Fibroblast of lung (primary cell): Measurements from ENCODE around the gene SH3TC1.

Experiments used
- CTCF ChIP-seq, 2 donors: IDR thresholded peaks in 1 of 2; conservative IDR thresholded peaks in 1 of 2; 1 replicate in 1 of 2; 2 replicates in 1 of 2; pipeline ENCODE4 v1.5.1; 2011 to 2012; ENCODE audit warnings: low read length in 2 of 2, control low read depth in 1 of 2, inconsistent platforms in 1 of 2, low read depth in 1 of 2, mild to moderate bottlenecking in 1 of 2
- EZH2 ChIP-seq: IDR thresholded peaks from 2 replicates; pipeline ENCODE4 v1.5.1; 2012; ENCODE audit warnings: low read length, control low read depth, mild to moderate bottlenecking; ENCODE audit errors: missing control alignments

GRCh38 chr4:8159537-8160232 is 39.4 kb upstream of the SH3TC1 start:
- TF ChIP-seq CTCF (conservative IDR thresholded peaks at IDR 0.05 in 1 of 2, IDR thresholded peaks at IDR 0.05 in 1 of 2; ENCODE audit: low read depth in 1 of 2, low read length in 2 of 2) (no peak), EZH2 (no peak)
